K562 (cell line): ENCODE measurements around the gene ZNF691. TPM values are rescaled to one million over a fixed set of nuclear protein-coding genes. Genes with fewer than 3 reads are reported as not detected.
"Not testable (repeated sequence)": the region's sequence is repeated elsewhere in the genome, so short reads cannot be mapped to it uniquely, and the experiment has no call there.

Experiments
- ATAC-seq: fragments of 200-7000 bp; cut with Tn5 transposase; 3 replicates; pipeline ENCODE4 v1.9.1; 2020; ENCODE audit warnings: moderate library complexity
- BruUV-seq: library from RNA; stranded (reverse); fragments of 400-500 nt; replicated peaks from 2 replicates; lab custom pipeline; 2021; lab: Mats Ljungman, UMichigan
- CTCF ChIA-PET: fragments of 300-600 bp; formaldehyde crosslinking; extraction: SDS; loops from one replicate; lab custom pipeline; 2021; ENCODE audit warnings: low intra/inter-chr PET ratio; lab: Yijun Ruan, JAX
- POLR2A ChIA-PET: fragments of 300-600, 350-650 bp; sonication (Branson Sonifier 250); formaldehyde crosslinking; extraction: SDS; loops from one replicate; lab custom pipeline; 2021; ENCODE audit warnings: antibody characterized with exemption, inconsistent platforms; lab: Yijun Ruan, JAX
- DNase-seq, 4 experiments: peaks; one replicate each; pipeline versions ENCODE4 v3.0.0 to v3.0.0-alpha.2; 2011 to 2018; ENCODE audit warnings: low spot score in 3 of 4, mixed read lengths in 3 of 4; ENCODE audit errors: extremely low read depth in 1 of 4
- FAIRE-seq: peaks from 2 replicates; lab custom pipeline; 2011; peaks lifted over from hg19 to GRCh38; lab: Jason Lieb, UNC
- H2AFZ ChIP-seq: 2 replicates; pipeline ENCODE4 v1.6.0; 2011; ENCODE audit warnings: low read depth, low read length, control low read depth, inconsistent platforms
- H3K27ac ChIP-seq: fragments of 200-600 bp; 3 replicates; pipeline ENCODE4 v1.8.0; 2011; ENCODE audit warnings: low read depth, mild to moderate bottlenecking, control low read depth, inconsistent platforms, low read length, moderate library complexity, mixed read lengths; ENCODE audit errors: extremely low read depth
- H3K27me3 ChIP-seq, 2 experiments: fragments of 300-600 bp in 1 of 2; 2 replicates in 1 of 2; 3 replicates in 1 of 2; pipeline versions ENCODE4 v1.6.0 to v1.8.0; 2011; ENCODE audit warnings: inconsistent platforms in 2 of 2, low read length in 2 of 2, mild to moderate bottlenecking in 1 of 2, mixed read lengths in 1 of 2, moderate library complexity in 1 of 2; ENCODE audit not compliant: control insufficient read depth in 2 of 2, insufficient read depth in 2 of 2
- H3K36me3 ChIP-seq: fragments of 300-600 bp; 3 replicates; pipeline ENCODE4 v1.8.0; 2011; ENCODE audit warnings: mild to moderate bottlenecking, low read length, inconsistent platforms; ENCODE audit not compliant: control insufficient read depth, insufficient read depth
- H3K4me1 ChIP-seq, 2 experiments: fragments of 200-600 bp in 1 of 2; replicated peaks in 1 of 2; 2 replicates in 1 of 2; 3 replicates in 1 of 2; pipeline versions ENCODE4 v1.5.1 to v1.8.0; 2011; ENCODE audit warnings: inconsistent platforms in 2 of 2, low read length in 2 of 2, mild to moderate bottlenecking in 1 of 2, mixed read lengths in 1 of 2, moderate library complexity in 1 of 2; ENCODE audit not compliant: control insufficient read depth in 2 of 2, insufficient read depth in 2 of 2
- H3K4me2 ChIP-seq: 2 replicates; pipeline ENCODE4 v1.6.1; 2011; ENCODE audit warnings: low read length, control low read depth, inconsistent platforms, mixed read lengths; ENCODE audit not compliant: insufficient read depth
- H3K4me3 ChIP-seq: fragments of 200-600 bp; sonication (generic), shearing (Covaris generic); 2 replicates; pipeline ENCODE4 v1.5.1; 2016; ENCODE audit warnings: control low read depth, inconsistent platforms
- H3K79me2 ChIP-seq: fragments of 200-600 bp; 3 replicates; pipeline ENCODE4 v1.8.0; 2011; ENCODE audit warnings: low read length, inconsistent platforms; ENCODE audit not compliant: control insufficient read depth, insufficient read depth
- H3K9ac ChIP-seq, 2 experiments: 2 replicates each; pipeline versions ENCODE4 v1.6.0 to v1.6.1; 2011; ENCODE audit warnings: low read depth in 2 of 2, low read length in 2 of 2, control low read depth in 1 of 2, inconsistent platforms in 1 of 2, mild to moderate bottlenecking in 1 of 2, mixed read lengths in 1 of 2; ENCODE audit not compliant: insufficient read depth in 1 of 2
- H3K9me1 ChIP-seq: one replicate; pipeline ENCODE4 v1.6.0; 2011; ENCODE audit warnings: inconsistent platforms, mild to moderate bottlenecking, low read length, moderate library complexity; ENCODE audit not compliant: control insufficient read depth, insufficient read depth
- H3K9me3 ChIP-seq: replicated peaks from 2 replicates; pipeline ENCODE4 v1.5.1; 2011; ENCODE audit warnings: low read depth, low read length, inconsistent platforms; ENCODE audit not compliant: control insufficient read depth, insufficient read depth
- H4K20me1 ChIP-seq: replicated peaks from 2 replicates; pipeline ENCODE4 v1.6.1; 2011; ENCODE audit warnings: low read length, inconsistent platforms, mixed read lengths; ENCODE audit not compliant: control insufficient read depth, insufficient read depth
- ARNT ChIP-seq, 2 experiments: fragments of 450-650 bp; IDR thresholded peaks; 2 replicates each; pipeline ENCODE4 v1.6.1; 2016; ENCODE audit warnings: mild to moderate bottlenecking in 1 of 2
- NR2C1 ChIP-seq, 2 experiments: fragments of 450-650 bp; IDR thresholded peaks; 2 replicates each; pipeline ENCODE4 v1.6.1; 2017; ENCODE audit warnings: mild to moderate bottlenecking in 2 of 2, antibody characterized with exemption in 1 of 2, inconsistent platforms in 1 of 2, missing compliant biosample characterization in 1 of 2, missing genetic modification characterization in 1 of 2
- SOX6 ChIP-seq: fragments of 450-650 bp; IDR thresholded peaks from 2 replicates; pipeline ENCODE4 v1.6.1; 2014; ENCODE audit warnings: mild to moderate bottlenecking
- TRIM24 ChIP-seq, 2 experiments: fragments of 450-650 bp; IDR thresholded peaks; 2 replicates each; pipeline ENCODE4 v1.6.1; 2016
- TRIM28 ChIP-seq: fragments of 450-650 bp; IDR thresholded peaks from 2 replicates; pipeline ENCODE4 v1.6.1; 2017
- ZNF280A ChIP-seq: fragments of 450-650 bp; IDR thresholded peaks from 2 replicates; pipeline ENCODE4 v1.6.1; 2018; ENCODE audit warnings: mild to moderate bottlenecking, low read depth; ENCODE audit not compliant: partially characterized antibody
- WGBS: fragments of 100-300 bp; shearing (Covaris generic); methylation state at CpG from one replicate; pipeline ENCODE4 v1.1.6; 2016; ENCODE audit warnings: low coverage, mixed read lengths; ENCODE audit not compliant: insufficient coverage; ENCODE audit errors: missing lambda C conversion rate; 5-methylcytosine and 5-hydroxymethylcytosine counted together
- in situ Hi-C: fragments of 300-500 bp; cut with MboI; formaldehyde crosslinking; loops from 4 replicates; pipeline ENCODE4 v1.15.0; 2018; ENCODE audit warnings: inconsistent platforms, mixed read lengths
- intact Hi-C: fragments of 100-400 bp; cut with micrococcal nuclease; formaldehyde crosslinking; loops from 2 replicates; pipeline ENCODE4 v1.14.2; 2022
- polyA plus RNA-seq, 8 experiments: library from polyadenylated mRNA; depleted of rRNA in 4 of 8; stranded (reverse) in 5 of 8; unstranded in 3 of 8; fragments of >200 nt; fragmentation: Nextera tagmentation in 2 of 8; fragmentation: Illumina TruSeq in 1 of 8; extraction: Ambion mirVana in 2 of 8; extraction: Trizol in 1 of 8; gene quantifications; 2 replicates each; pipeline versions ENCODE4 v1.2.1 to v1.2.3, GENCODE V29; 2011 to 2014; ENCODE audit warnings: inconsistent platforms in 1 of 8, missing spikeins in 1 of 8
- total RNA-seq, 7 experiments: library from RNA; depleted of rRNA in 6 of 7; stranded (reverse); fragments of >200 nt in 6 of 7; fragmentation: Illumina TruSeq in 2 of 7; extraction: Trizol in 2 of 7; gene quantifications; 2 replicates each; pipeline versions ENCODE4 v1.2.1 to v1.2.3, GENCODE V29; 2011 to 2021; ENCODE audit warnings: low replicate concordance in 1 of 7

The ZNF691 gene
- total and polyA plus RNA-seq, 9 of the 15 experiments (the other 6 are each of a cell fraction or from before 2014, with no cell fraction given): 10.7 to 30.4 (median 14.8) TPM

- H3K4me3 ChIP-seq; H3K4me1 ChIP-seq; H3K27ac ChIP-seq; FAIRE-seq; BruUV-seq; H3K4me2 ChIP-seq; ATAC-seq; H3K9me1 ChIP-seq; H4K20me1 ChIP-seq; H3K79me2 ChIP-seq; CTCF ChIA-PET; H3K27me3 ChIP-seq; in situ Hi-C loops; H3K9ac ChIP-seq; DNase-seq; H2AFZ ChIP-seq; intact Hi-C loops; TF ChIP-seq NR2C1 (IDR thresholded peaks at IDR 0.05): not testable (repeated sequence)
- POLR2A ChIA-PET: interaction anchor here (1.2 kb wide), 3 partner anchors 10 to 78 kb away, joined by 3 to 4 read pairs (median 4); partner anchors contain the start of gene ZNF691
- H3K9me3 ChIP-seq: peaks cover 21% of the 10 kb centered on the region
- TF ChIP-seq ARNT (IDR thresholded peaks at IDR 0.05) (peak in 1 of 2 experiments; percentile 89; a peak in 2 of 4 replicates), TRIM28 (peak; percentile 84), TRIM24 (IDR thresholded peaks at IDR 0.05) (peak in 1 of 2 experiments; percentile 66; a peak in 2 of 4 replicates), NR2C1 (tag; IDR thresholded peaks at IDR 0.05) (0 out of 2 replicates have a peak, but pooled peaks have one; percentile 23), SOX6 (peak; percentile 32; the same call in 1 of the 2 replicates), ZNF280A (peak; percentile 16)
- H3K36me3 ChIP-seq: peaks cover 12% of the 10 kb centered on the region; the same call in 1 of the 3 replicates
- 26% methylated on average over 3 of the region's 3 CpGs for WGBS
Observed at GRCh38 chr1:42856554-42856953, 10.1 kb downstream of the ZNF691 start.
